Fibroblast of peridontal ligament (primary cell): Measurements from ENCODE around the gene AFF3.
A peak's percentile ranks its signal among the peaks of the same experiment; 100 is the strongest.
"Not testable (repeated sequence)": the region's sequence is repeated elsewhere in the genome, so short reads cannot be mapped to it uniquely, and the experiment has no call there.

Source experiments
- DNase-seq: peaks from one replicate; pipeline ENCODE4 v3.0.0-alpha.2; 2010; ENCODE audit errors: extremely low read depth

The AFF3 gene

DNA sequence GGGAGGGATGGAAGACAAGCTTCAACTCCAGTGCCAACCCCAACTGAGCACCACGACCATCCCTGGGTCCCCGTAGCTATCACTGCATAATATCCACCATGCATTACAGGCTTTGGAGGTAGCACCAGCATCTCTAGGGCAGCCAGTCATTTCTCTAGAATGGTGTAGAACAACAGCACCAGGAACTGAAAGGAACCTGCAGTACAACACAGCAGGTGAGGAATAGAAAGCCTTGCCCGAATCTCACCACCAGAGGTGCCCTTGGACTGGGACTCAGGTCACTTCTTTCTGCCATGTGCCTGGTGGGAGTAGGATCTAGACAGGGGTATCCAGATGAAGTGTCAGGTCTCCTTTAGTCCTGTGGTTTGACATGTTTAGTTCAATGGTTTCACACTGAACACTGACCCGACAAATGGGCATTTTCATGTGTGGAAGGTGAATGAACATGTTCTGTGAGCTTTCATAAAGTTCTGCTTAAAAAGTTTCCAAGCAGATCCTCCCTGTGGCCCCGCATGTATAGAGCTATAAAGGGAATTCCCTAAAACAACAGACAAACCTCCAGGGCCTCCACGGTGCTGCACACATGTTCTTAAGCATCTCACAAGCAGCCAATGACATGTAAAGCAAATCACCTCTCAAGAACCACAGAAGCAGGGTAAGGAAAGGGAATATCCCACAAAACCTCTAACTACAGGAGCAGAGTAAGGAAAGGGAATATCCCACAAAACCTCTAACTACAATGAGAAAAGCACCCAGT lies 208.3 kb downstream of the AFF3 start:
- no peak for DNase-seq

DNA sequence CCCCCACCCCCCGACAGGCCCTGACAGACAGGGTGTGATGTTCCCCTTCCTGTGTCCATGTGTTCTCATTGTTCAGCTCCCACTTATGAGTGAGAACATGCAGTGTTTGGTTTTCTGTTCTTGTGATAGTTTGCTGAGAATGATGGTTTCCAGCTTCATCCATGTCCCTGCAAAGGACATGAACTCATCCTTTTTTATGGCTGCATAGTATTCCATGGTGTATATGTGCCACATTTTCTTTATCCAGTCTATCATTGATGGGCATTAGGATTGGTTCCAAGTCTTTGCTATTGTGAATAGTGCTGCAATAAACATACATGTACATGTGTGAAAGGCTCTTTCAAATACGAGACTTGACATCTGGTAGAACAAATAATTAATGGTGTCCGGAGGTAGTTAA lies 208.9 kb downstream of the AFF3 start:
- not testable (repeated sequence) for DNase-seq

DNA sequence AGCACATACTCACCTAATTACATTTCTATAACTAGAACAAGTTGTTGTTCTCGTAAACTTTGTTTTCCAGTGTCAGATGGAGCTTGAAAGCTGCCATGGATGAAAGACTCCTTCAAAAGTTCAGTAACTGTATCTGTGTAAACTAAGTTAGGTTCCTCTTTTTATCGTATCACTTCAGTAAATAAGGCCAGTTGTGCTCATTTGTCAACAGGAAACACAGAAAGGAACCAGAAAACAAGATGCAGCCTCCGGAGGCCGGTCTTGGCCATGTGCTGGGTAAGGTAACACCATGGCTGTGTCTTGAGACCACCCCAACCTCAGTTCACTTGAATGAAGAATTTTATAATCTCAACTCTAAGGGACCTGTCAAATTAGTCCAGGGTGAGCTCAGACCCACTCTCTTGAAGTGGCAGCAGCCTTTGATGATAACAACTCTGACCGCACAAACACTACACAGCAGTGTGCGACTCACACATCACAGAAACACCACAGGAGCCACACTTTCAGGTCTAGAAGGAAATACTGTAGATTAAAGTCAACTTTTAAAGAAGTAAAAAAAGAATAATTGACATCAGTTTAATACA lies 213.8 kb downstream of the AFF3 start:
- DNase-seq, result no peak

DNA sequence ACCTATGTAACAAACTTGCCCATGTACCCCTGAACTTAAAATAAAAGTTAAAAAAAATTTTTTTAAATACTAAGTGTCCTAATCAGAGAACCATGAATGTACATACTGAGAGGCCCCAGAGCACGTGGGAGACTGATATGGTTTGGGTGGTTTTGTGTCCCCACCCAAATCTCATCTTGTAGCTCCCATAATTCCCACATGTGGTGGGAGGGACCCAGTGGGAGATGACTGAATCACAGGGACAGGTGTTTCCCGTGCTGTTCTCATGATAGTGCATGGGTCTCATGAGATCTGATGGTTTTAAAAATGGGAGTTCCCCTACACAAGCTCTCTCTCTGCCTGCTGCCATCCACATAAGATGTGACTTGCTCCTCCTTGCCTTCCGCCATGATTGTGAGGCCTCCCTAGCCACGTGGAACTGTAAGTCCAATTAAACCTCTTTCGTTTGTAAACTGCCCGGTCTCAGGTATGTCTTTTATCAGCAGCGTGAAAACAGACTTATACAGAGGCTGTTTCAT lies 214.6 kb downstream of the AFF3 start:
- not testable (repeated sequence) for DNase-seq

GRCh38 chr2:99926986-99927385 lies 215.4 kb downstream of the AFF3 start:
- DNase-seq, result peak; percentile 56

GRCh38 chr2:99925960-99926359 lies 216.4 kb downstream of the AFF3 start:
- no peak for DNase-seq

GRCh38 chr2:99922664-99923063 lies 219.7 kb downstream of the AFF3 start:
- DNase-seq, result no peak

DNA sequence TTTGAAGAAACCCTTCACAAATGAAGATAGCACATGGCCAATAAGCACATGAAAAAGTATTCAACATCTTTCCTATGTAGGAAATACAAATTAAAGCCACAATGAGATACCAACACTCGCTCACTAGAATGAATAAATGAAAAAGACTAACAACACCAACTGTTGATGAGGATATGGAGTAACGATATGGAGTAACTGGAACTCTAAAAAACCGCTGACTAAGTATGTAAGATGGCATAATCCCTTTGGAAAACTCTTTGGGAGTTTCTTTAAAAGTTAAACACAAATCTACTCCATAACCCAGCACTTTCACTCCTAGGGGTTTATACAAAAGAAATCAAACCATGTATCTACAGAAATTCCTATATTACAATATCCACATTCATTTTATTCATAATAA lies 220.5 kb downstream of the AFF3 start:
- no peak for DNase-seq

DNA sequence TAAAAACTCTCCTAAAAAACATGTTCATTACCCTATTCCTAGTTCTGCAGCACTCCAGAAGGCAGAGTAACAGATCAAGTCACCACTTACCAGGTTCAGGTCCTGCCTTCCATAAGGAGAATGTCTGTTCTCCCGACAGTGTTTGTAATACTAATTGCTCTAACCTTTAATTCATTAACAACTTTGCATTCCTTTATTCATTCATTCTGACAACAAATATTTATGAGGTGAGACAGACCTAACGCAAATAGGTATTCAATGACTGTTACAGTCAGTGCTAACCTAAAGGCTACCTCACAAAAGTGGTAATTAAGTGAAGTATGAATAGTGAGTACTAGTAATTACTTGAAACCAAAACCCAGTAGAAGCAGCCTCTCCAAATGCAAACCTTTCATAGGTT lies 224.0 kb downstream of the AFF3 start:
- no peak for DNase-seq

- no peak for DNase-seq
Measured at GRCh38 chr2:99915108-99915675, 227.2 kb downstream of the AFF3 start.

GRCh38 chr2:99911736-99912135 lies 230.7 kb downstream of the AFF3 start:
- DNase-seq, result peak; percentile 30

GRCh38 chr2:99910902-99911301 lies 231.5 kb downstream of the AFF3 start:
- DNase-seq, result no peak

DNA sequence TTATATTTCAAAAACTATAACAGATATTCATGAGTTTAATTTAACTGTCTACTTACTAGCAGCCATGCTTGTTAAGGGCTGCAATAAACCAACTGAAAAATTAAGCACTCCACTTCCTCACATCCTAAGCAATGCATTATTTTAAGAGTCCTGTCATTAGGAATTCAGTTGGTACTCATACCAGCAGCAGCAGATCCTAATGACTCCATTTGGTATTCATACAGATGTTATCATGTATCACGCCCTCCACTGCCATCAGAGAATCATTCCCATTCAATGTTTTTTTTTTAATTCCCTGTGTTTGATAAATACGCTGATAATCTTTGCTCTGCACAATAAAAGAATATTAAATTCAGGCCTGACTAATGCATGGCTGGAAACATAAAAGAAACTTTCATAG lies 236.8 kb downstream of the AFF3 start:
- no peak for DNase-seq

- DNase-seq, result no peak
Measured at GRCh38 chr2:99905025-99905424, 237.4 kb downstream of the AFF3 start.

- no peak for DNase-seq
Measured at GRCh38 chr2:99903981-99904380, 238.4 kb downstream of the AFF3 start.

DNA sequence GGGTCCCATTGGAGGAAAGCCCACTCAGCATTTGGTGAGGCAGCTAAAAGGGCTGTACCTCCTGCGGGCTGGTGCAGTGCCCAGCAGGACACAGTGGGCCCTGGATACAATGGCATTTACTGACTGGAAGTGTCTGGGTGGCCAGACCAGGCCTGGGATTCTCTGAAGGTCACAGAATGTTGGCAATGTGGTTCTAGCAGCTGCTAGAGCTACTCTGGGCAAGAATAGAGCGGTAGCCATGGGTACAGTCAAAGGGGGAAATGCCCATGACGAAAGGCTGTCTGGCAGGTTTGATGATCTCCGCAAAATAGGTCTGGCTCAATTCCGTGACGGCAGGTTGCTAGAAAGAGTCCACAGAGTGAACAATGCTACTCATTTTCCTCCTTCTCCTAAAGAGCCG lies 241.8 kb downstream of the AFF3 start:
- no peak for DNase-seq

GRCh38 chr2:99899882-99900281 lies 242.5 kb downstream of the AFF3 start:
- DNase-seq, result peak; percentile 57

GRCh38 chr2:99899058-99899855 lies 243.1 kb downstream of the AFF3 start:
- DNase-seq, result no peak

DNA sequence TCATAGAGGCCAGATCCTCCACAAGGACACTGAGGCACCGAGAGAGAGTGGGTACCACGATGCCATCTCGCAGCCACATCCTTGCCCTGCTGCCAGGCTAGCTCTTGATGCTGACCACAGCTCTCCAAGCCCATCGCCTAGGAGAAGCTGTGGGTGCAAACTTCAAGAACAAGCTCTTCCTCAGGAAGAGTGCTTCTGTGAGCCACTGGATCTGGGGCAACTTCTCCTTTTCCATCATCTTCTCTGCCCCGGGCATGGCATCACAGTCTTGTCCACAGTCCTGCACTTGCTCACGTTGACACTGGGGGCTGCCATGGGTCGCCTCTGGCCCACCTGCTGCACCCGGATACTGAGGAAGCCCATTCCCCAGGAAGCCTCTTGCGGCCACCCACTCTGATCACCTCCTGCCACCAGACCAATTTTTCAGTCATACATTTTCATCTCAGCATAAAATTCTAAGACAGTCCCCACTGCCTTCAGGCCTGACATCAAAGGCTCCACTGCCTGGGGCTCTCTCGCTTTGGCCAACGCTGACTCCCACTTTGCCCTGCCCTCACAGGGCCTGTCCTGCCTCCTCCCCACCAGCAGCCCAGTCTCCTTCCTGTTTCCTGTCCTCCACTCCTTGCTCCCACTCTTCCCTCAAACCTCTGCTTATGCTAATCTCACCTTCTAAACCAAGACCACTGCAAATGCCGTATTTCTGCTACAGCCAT lies 243.9 kb downstream of the AFF3 start:
- DNase-seq, result no peak

DNA sequence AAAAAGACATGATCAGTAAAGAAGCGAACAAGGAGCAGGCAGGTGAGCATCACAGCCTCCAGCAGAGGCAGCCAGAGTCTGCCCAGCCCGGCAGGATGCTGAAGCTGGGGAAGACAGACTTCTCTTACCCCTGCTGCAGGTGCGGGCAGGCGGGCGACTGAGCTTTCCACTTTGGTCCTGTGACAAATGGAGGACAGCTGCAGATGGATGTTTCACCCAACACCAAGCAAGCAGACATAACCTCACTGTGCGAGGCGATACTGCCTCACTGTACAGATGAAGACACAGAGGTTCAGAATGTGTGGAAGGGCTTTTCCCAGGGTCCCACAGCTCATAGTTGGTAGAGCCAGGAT lies 251.0 kb downstream of the AFF3 start:
- no peak for DNase-seq

DNA sequence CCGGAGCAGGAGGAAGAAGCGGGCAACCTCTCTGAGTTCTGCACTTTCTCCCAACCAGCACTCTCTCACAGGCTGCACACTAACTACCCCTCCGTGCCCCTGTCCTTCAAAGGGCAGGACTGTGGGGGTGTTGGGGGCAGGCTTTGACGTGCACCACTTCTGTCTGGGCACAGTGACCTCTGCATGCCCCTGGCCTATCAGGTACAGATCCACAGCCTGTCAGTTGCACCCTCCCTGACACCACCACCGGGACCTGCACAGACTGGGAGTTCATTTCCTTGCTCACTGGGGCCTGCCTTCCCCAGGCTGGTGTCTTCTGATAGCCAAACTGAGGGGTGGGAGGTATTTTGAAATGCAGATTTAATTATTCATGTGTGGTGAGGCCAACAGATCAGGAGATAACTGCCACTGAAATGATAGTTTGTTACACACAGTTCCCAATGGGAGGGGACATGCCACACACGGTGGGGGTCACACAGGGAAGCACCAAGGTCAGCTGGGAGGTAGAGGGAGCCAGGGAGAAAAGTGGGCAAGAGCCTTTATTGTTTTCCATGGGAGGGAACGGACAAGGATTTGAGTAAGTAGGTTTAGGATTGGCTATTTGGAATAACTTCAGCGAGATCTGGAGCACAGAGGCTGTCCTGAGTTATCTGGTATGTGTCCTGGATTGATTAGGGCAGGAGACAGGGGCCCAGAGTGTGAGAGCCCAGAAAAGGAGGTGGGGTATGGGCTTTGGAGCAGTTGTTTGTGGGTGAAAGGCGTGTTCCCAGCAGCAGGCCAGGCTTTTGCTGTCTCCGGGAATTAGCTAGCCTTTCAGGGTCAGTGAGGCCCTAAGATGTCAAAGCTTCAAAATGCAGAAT lies 251.6 kb downstream of the AFF3 start:
- DNase-seq, result no peak
